H1 (cell line): ENCODE measurements around the gene UBAP1L. TPM values are rescaled to one million over a fixed set of nuclear protein-coding genes. Genes with fewer than 3 reads are reported as not detected.
A peak's percentile ranks its signal among the peaks of the same experiment; 100 is the strongest.

Source experiments
- CTCF ChIA-PET: fragments of 300-600 bp; sonication (Branson Sonifier 250); formaldehyde crosslinking; loops from one replicate; lab custom pipeline; 2021; ENCODE audit not compliant: partially characterized antibody; lab: Charles Lee
- POLR2A ChIA-PET: fragments of 300-600 bp; sonication (Branson Sonifier 250); formaldehyde crosslinking; loops from one replicate; lab custom pipeline; 2021; ENCODE audit warnings: inconsistent platforms; ENCODE audit not compliant: partially characterized antibody; lab: Charles Lee
- DNase-seq, 2 experiments: peaks; one replicate each; pipeline versions ENCODE4 v3.0.0 to v3.0.0-alpha.2; 2010 to 2022; ENCODE audit warnings: low spot score in 2 of 2, low read depth in 1 of 2, mixed read lengths in 1 of 2
- FAIRE-seq: peaks from 2 replicates; lab custom pipeline; 2011; peaks lifted over from hg19 to GRCh38; lab: Jason Lieb, UNC
- H2AFZ ChIP-seq: 2 replicates; pipeline ENCODE4 v1.8.1; 2012; ENCODE audit warnings: low read length, inconsistent platforms
- H2AK5ac ChIP-seq: 2 replicates; pipeline ENCODE4 v1.6.1; 2013; ENCODE audit warnings: low read depth, low read length
- H2BK120ac ChIP-seq: replicated peaks from 2 replicates; pipeline ENCODE3; 2013; ENCODE audit warnings: low read depth, low read length, inconsistent platforms
- H2BK12ac ChIP-seq: 2 replicates; pipeline ENCODE4 v1.6.1; 2013; ENCODE audit warnings: low read depth, low read length
- H2BK15ac ChIP-seq: 2 replicates; pipeline ENCODE4 v1.6.1; 2013; ENCODE audit warnings: low read length
- H2BK20ac ChIP-seq: 2 replicates; pipeline ENCODE4 v1.6.1; 2013; ENCODE audit warnings: low read length
- H2BK5ac ChIP-seq: 2 replicates; pipeline ENCODE4 v1.6.1; 2013; ENCODE audit warnings: low read depth, low read length
- H3K14ac ChIP-seq: 2 replicates; pipeline ENCODE4 v1.6.1; 2013; ENCODE audit warnings: inconsistent platforms; ENCODE audit not compliant: insufficient read length
- H3K18ac ChIP-seq: 2 replicates; pipeline ENCODE4 v1.6.1; 2013; ENCODE audit warnings: low read length; ENCODE audit errors: extremely low read depth
- H3K23ac ChIP-seq: 2 replicates; pipeline ENCODE4 v1.6.1; 2013; ENCODE audit warnings: inconsistent platforms; ENCODE audit not compliant: insufficient read length
- H3K23me2 ChIP-seq: 2 replicates; pipeline ENCODE4 v1.6.1; 2013; ENCODE audit warnings: low read depth, low read length
- H3K27ac ChIP-seq: 2 replicates; pipeline ENCODE4 v1.6.1; 2011; ENCODE audit warnings: low read depth, low read length, inconsistent platforms
- H3K27me3 ChIP-seq, 4 experiments: replicated peaks in 1 of 4; 1 replicate in 1 of 4; 2 replicates in 3 of 4; pipeline versions ENCODE4 v1.6.1 to v1.8.1; 2011 to 2013; ENCODE audit warnings: low read length in 3 of 4, mild to moderate bottlenecking in 3 of 4, inconsistent platforms in 2 of 4, mixed read lengths in 2 of 4, moderate library complexity in 1 of 4; ENCODE audit not compliant: control insufficient read depth in 3 of 4, insufficient read depth in 3 of 4; ENCODE audit errors: extremely low read depth in 1 of 4
- H3K36me3 ChIP-seq, 4 experiments: 2 replicates each; pipeline versions ENCODE4 v1.6.1 to v1.8.1; 2011 to 2013; ENCODE audit warnings: mild to moderate bottlenecking in 4 of 4, low read length in 3 of 4, moderate library complexity in 2 of 4, control low read depth in 1 of 4, inconsistent platforms in 1 of 4; ENCODE audit not compliant: insufficient read depth in 4 of 4, control insufficient read depth in 2 of 4
- H3K4ac ChIP-seq: replicated peaks from 2 replicates; pipeline ENCODE3; 2013; ENCODE audit warnings: low read length, low read depth, mixed read lengths, inconsistent platforms; ENCODE audit not compliant: insufficient read length
- H3K4me1 ChIP-seq, 4 experiments: replicated peaks in 1 of 4; 1 replicate in 1 of 4; 2 replicates in 3 of 4; pipeline versions ENCODE4 v1.6.1 to v1.8.1; 2011 to 2013; ENCODE audit warnings: low read length in 3 of 4, inconsistent platforms in 2 of 4, mixed read lengths in 1 of 4; ENCODE audit not compliant: insufficient read depth in 4 of 4, control insufficient read depth in 3 of 4
- H3K4me2 ChIP-seq, 2 experiments: 2 replicates each; pipeline versions ENCODE4 v1.6.1 to v1.8.1; 2011 to 2013; ENCODE audit warnings: low read depth in 2 of 2, low read length in 2 of 2, control low read depth in 1 of 2, inconsistent platforms in 1 of 2, mild to moderate bottlenecking in 1 of 2; ENCODE audit not compliant: insufficient read depth in 1 of 2
- H3K4me3 ChIP-seq, 4 experiments: fragments of 200-600, 300-600 bp in 1 of 4; sonication (generic), shearing (Covaris generic), sonication (Bioruptor Twin) in 1 of 4; 2 replicates each; pipeline versions ENCODE4 v1.5.1 to v1.8.1; 2011 to 2016; ENCODE audit warnings: low read length in 4 of 4, low read depth in 3 of 4, control low read depth in 2 of 4, inconsistent platforms in 2 of 4, mild to moderate bottlenecking in 2 of 4, mixed read lengths in 1 of 4, moderate library complexity in 1 of 4; ENCODE audit not compliant: insufficient read depth in 2 of 4; ENCODE audit errors: extremely low read depth in 1 of 4
- H3K56ac ChIP-seq: replicated peaks from 2 replicates; pipeline ENCODE3; 2013; ENCODE audit warnings: low read depth, mild to moderate bottlenecking, mixed read lengths, low read length, inconsistent platforms; ENCODE audit not compliant: insufficient read length
- H3K79me1 ChIP-seq: 2 replicates; pipeline ENCODE4 v1.6.1; 2013; ENCODE audit warnings: low read depth, low read length, control low read depth
- H3K79me2 ChIP-seq, 2 experiments: 2 replicates each; pipeline versions ENCODE4 v1.6.1 to v1.8.1; 2012 to 2013; ENCODE audit warnings: low read length in 2 of 2, mild to moderate bottlenecking in 2 of 2, inconsistent platforms in 1 of 2; ENCODE audit not compliant: insufficient read depth in 2 of 2, control insufficient read depth in 1 of 2
- H3K9ac ChIP-seq, 4 experiments: replicated peaks in 1 of 4; 1 replicate in 1 of 4; 2 replicates in 3 of 4; pipeline versions ENCODE4 v1.6.1 to v1.8.1; 2011 to 2013; ENCODE audit warnings: low read depth in 3 of 4, low read length in 3 of 4, control low read depth in 2 of 4, mild to moderate bottlenecking in 2 of 4, moderate library complexity in 2 of 4, inconsistent platforms in 1 of 4; ENCODE audit errors: extremely low read depth in 1 of 4
- H3K9me3 ChIP-seq, 2 experiments: 2 replicates each; pipeline versions ENCODE4 v1.6.1 to v1.8.1; 2012 to 2013; ENCODE audit warnings: mild to moderate bottlenecking in 2 of 2, moderate library complexity in 2 of 2, control low read depth in 1 of 2, inconsistent platforms in 1 of 2, low read depth in 1 of 2, low read length in 1 of 2, mixed read lengths in 1 of 2; ENCODE audit not compliant: insufficient read depth in 2 of 2
- H4K20me1 ChIP-seq, 2 experiments: replicated peaks in 1 of 2; 2 replicates each; pipeline versions ENCODE3 to v1.8.1; 2011 to 2013; ENCODE audit warnings: inconsistent platforms in 2 of 2, low read length in 2 of 2, mild to moderate bottlenecking in 1 of 2; ENCODE audit not compliant: insufficient read depth in 2 of 2, control insufficient read depth in 1 of 2
- H4K5ac ChIP-seq: 2 replicates; pipeline ENCODE4 v1.6.1; 2013; ENCODE audit warnings: low read length, low read depth, mixed read lengths, inconsistent platforms; ENCODE audit not compliant: insufficient read length
- H4K8ac ChIP-seq: 2 replicates; pipeline ENCODE4 v1.8.0; 2013; ENCODE audit warnings: mild to moderate bottlenecking, moderate library complexity, low read length, inconsistent platforms; ENCODE audit not compliant: insufficient read depth; ENCODE audit errors: extremely low read depth
- H4K91ac ChIP-seq: replicated peaks from 2 replicates; pipeline ENCODE3; 2013; ENCODE audit warnings: low read length, mixed read lengths, inconsistent platforms; ENCODE audit not compliant: insufficient read length
- CEBPB ChIP-seq: IDR thresholded peaks from 2 replicates; pipeline ENCODE4 v1.6.1; 2012; ENCODE audit warnings: low read depth, low read length
- CTBP2 ChIP-seq: IDR thresholded peaks from 2 replicates; pipeline ENCODE4 v1.7.0; 2011; ENCODE audit warnings: borderline replicate concordance, mild to moderate bottlenecking, moderate library complexity, mixed read lengths, low read length; ENCODE audit not compliant: insufficient read depth, insufficient read length
- WGBS, 2 experiments: shearing (Covaris generic) in 1 of 2; methylation state at CpG; one replicate each; pipeline versions ENCODE4 v1.1.6 to v1.1.7; 2013 to 2015; ENCODE audit warnings: low lambda C conversion rate in 2 of 2, mixed read lengths in 2 of 2, inconsistent platforms in 1 of 2, low coverage in 1 of 2, missing lambda C conversion rate in 1 of 2; ENCODE audit not compliant: insufficient replicate concordance in 2 of 2, insufficient coverage in 1 of 2, insufficient read length in 1 of 2; ENCODE audit errors: extremely low coverage in 1 of 2, missing lambda C conversion rate in 1 of 2; 5-methylcytosine and 5-hydroxymethylcytosine counted together
- polyA plus RNA-seq, 7 experiments: library from polyadenylated mRNA; depleted of rRNA in 3 of 7; stranded (reverse) in 5 of 7; unstranded in 2 of 7; fragments of >200 nt in 5 of 7; fragments of 200-250 nt in 2 of 7; gene quantifications; 1 replicate in 5 of 7; 2 replicates in 1 of 7; 4 replicates in 1 of 7; pipeline versions ENCODE4 v1.2.1 to v1.2.3, GENCODE V29; 2011 to 2013; ENCODE audit warnings: missing spikeins in 2 of 7, mixed read lengths in 2 of 7
- total RNA-seq: library from RNA; stranded (reverse); fragmentation: NEBNext Ultra II Directional; extraction: Animal tissue kit (Norgen Biotek cat#: 25700); gene quantifications from 2 replicates; pipeline ENCODE4 v1.2.1, GENCODE V29; 2021

The UBAP1L gene
- total and polyA plus RNA-seq, 2 of the 8 experiments (the other 6 are each of a cell fraction or from before 2014, with no cell fraction given): 0.67 to 1.7 TPM

- Histone ChIP-seq H3K4me2 (0 out of 4 replicates have a peak overlapping the region, but pooled peaks of 1 of the 2 experiments have one; percentile 5), H2AK5ac (no peak overlapping the region), H3K18ac (no peak overlapping the region), H2BK120ac (no peak overlapping the region), H4K8ac (peak overlapping the region; percentile 76; the same call in 1 of the 2 replicates), H3K79me1 (peaks cover 3% of the 10 kb centered on the region; the same call in 1 of the 2 replicates), H2BK15ac (no peak overlapping the region; the same call in 1 of the 2 replicates), H3K9me3 (peaks cover 3% of the 10 kb centered on the region in 2 experiments; a peak in 2 of 4 replicates), H3K27ac (no peak overlapping the region), H3K56ac (no peak overlapping the region), H2BK12ac (peak overlapping the region; percentile 60; the same call in 1 of the 2 replicates), H3K4me1 (peaks cover 5 to 19% (median 7%) of the 10 kb centered on the region in 4 experiments), H3K36me3 (no peaks in the 10 kb centered on the region), H3K4me3 (no peak overlapping the region), H3K9ac (no peak overlapping the region), H2BK5ac (no peak overlapping the region; the same call in 1 of the 2 replicates), H3K27me3 (peaks cover 0 to 6% (median 1%) of the 10 kb centered on the region in 4 experiments; a peak in 3 of 7 replicates), H2AFZ (no peak overlapping the region), H3K23me2 (peaks cover 6% of the 10 kb centered on the region; the same call in 1 of the 2 replicates), H3K79me2 (no peaks in the 10 kb centered on the region; a peak in 1 of 4 replicates), H4K5ac (no peak overlapping the region), H3K14ac (no peak overlapping the region), H2BK20ac (no peak overlapping the region), H4K91ac (no peak overlapping the region), H4K20me1 (no peaks in the 10 kb centered on the region), H3K4ac (no peak overlapping the region), H3K23ac (no peak overlapping the region)
- 78% methylated on average over 5 of the region's 5 CpGs; no CpG with 5 or more reads in 1 of the 2 experiments for WGBS, 2 experiments
- no peak for FAIRE-seq
- TF ChIP-seq CEBPB (no peak), CTBP2 (no peak)
- ChIA-PET POLR2A (interaction anchor here (8.0 kb wide), 1 partner anchor 11 kb away, joined by 93 read pairs; the partner anchor contains the start of gene KBTBD13), CTCF (interaction anchor here (32.9 kb wide), 1 partner anchor 17 kb away, joined by 1213 read pairs; the partner anchor contains the start of genes RASL12 and SLC51B)
- no peak for DNase-seq
Observed at GRCh38 chr15:65071381-65071811, 43.6 kb downstream of the UBAP1L start.
